Measurements from ENCODE around the gene SYNE2. TPM values are rescaled to one million over a fixed set of nuclear protein-coding genes. Genes with fewer than 3 reads are reported as not detected.

SYNE2 gene
- total and polyA plus RNA-seq, 5 donors from 2014 or later, result 25.6 to 348 (median 32.3) TPM

- ATAC-seq (ENCODE audit: low read depth in 2 of 2) (no peak), DNase-seq (no peak)
- peak overlapping the region in 1 of 3 donors; percentile 45 for H3K27ac Mint-ChIP-seq
- H3K36me3 ChIP-seq (ENCODE audit: control insufficient read depth, insufficient read depth, low read length), result peaks cover 67% of the 10 kb centered on the region
- H3K9me3 Mint-ChIP-seq, result peaks cover 0 to 2% (median 0%) of the 10 kb centered on the region in 7 donors
- no peaks in the 10 kb centered on the region for H3K27me3 ChIP-seq (ENCODE audit: control insufficient read depth, insufficient read depth, low read length)
- H3K4me1 ChIP-seq (ENCODE audit: control insufficient read depth, insufficient read depth, low read length, poor library complexity, severe bottlenecking), result no peaks in the 10 kb centered on the region
- no peak overlapping the region for H3K4me3 Mint-ChIP-seq
- H3K9me3 ChIP-seq (ENCODE audit: control insufficient read depth in 2 of 2, low read length in 2 of 2), result no peaks in the 10 kb centered on the region
- peaks cover 63% of the 10 kb centered on the region for H3K36me3 Mint-ChIP-seq
- no peak overlapping the region for H3K27ac ChIP-seq (ENCODE audit: insufficient read depth, low read length, poor library complexity, severe bottlenecking)
- H3K4me1 Mint-ChIP-seq, result peaks cover 0 to 13% (median 7%) of the 10 kb centered on the region in 4 donors
- H3K27me3 Mint-ChIP-seq, result no peaks in the 10 kb centered on the region
- H3K4me3 ChIP-seq (ENCODE audit: low read depth, low read length), result no peak overlapping the region
These were observed 201.2 kb downstream of the SYNE2 start for GRCh38 chr14:64053694-64054669.

GRCh38 chr14:64059454-64060198, 206.8 kb downstream of the SYNE2 start:
- Histone ChIP-seq H3K4me3 (ENCODE audit: low read depth, low read length) (no peak overlapping the region), H3K4me1 (ENCODE audit: control insufficient read depth, insufficient read depth, low read length, poor library complexity, severe bottlenecking) (no peaks in the 10 kb centered on the region), H3K27me3 (ENCODE audit: control insufficient read depth, insufficient read depth, low read length) (no peaks in the 10 kb centered on the region), H3K36me3 (ENCODE audit: control insufficient read depth, insufficient read depth, low read length) (peaks cover 59% of the 10 kb centered on the region), H3K9me3 (ENCODE audit: control insufficient read depth in 2 of 2, low read length in 2 of 2) (no peaks in the 10 kb centered on the region), H3K27ac (ENCODE audit: insufficient read depth, low read length, poor library complexity, severe bottlenecking) (no peak overlapping the region)
- no peak for ATAC-seq (ENCODE audit: low read depth in 2 of 2)
- Mint-ChIP-seq H3K4me1 (peaks cover 5 to 19% (median 8%) of the 10 kb centered on the region in 4 donors), H3K36me3 (peaks cover 41% of the 10 kb centered on the region), H3K27me3 (no peaks in the 10 kb centered on the region), H3K27ac (peak overlapping the region in 1 of 3 donors; percentile 58), H3K9me3 (peaks cover 0 to 2% (median 0%) of the 10 kb centered on the region in 7 donors), H3K4me3 (no peak overlapping the region)
- no peak for DNase-seq

GRCh38 chr14:64060199-64060545, 207.4 kb downstream of the SYNE2 start:
- H3K4me1 ChIP-seq (ENCODE audit: control insufficient read depth, insufficient read depth, low read length, poor library complexity, severe bottlenecking), result no peaks in the 10 kb centered on the region
- H3K27ac ChIP-seq (ENCODE audit: insufficient read depth, low read length, poor library complexity, severe bottlenecking), result no peak overlapping the region
- ATAC-seq (ENCODE audit: low read depth in 2 of 2) (no peak), DNase-seq (no peak)
- H3K4me3 ChIP-seq (ENCODE audit: low read depth, low read length), result no peak overlapping the region
- H3K27me3 Mint-ChIP-seq, result no peaks in the 10 kb centered on the region
- no peak overlapping the region for H3K27ac Mint-ChIP-seq
- no peak overlapping the region for H3K4me3 Mint-ChIP-seq
- H3K9me3 Mint-ChIP-seq, result peaks cover 0 to 2% (median 0%) of the 10 kb centered on the region in 7 donors
- H3K9me3 ChIP-seq (ENCODE audit: control insufficient read depth in 2 of 2, low read length in 2 of 2), result no peaks in the 10 kb centered on the region
- H3K36me3 ChIP-seq (ENCODE audit: control insufficient read depth, insufficient read depth, low read length), result peaks cover 62% of the 10 kb centered on the region
- peaks cover 39% of the 10 kb centered on the region for H3K36me3 Mint-ChIP-seq
- H3K4me1 Mint-ChIP-seq, result peaks cover 4 to 19% (median 6%) of the 10 kb centered on the region in 4 donors
- no peaks in the 10 kb centered on the region for H3K27me3 ChIP-seq (ENCODE audit: control insufficient read depth, insufficient read depth, low read length)

- Mint-ChIP-seq H3K4me3 (no peak overlapping the region), H3K27ac (no peak overlapping the region), H3K4me1 (peaks cover 4 to 19% (median 6%) of the 10 kb centered on the region in 4 donors), H3K27me3 (no peaks in the 10 kb centered on the region), H3K9me3 (peaks cover 0 to 2% (median 0%) of the 10 kb centered on the region in 7 donors), H3K36me3 (peaks cover 42% of the 10 kb centered on the region)
- Histone ChIP-seq H3K4me1 (ENCODE audit: control insufficient read depth, insufficient read depth, low read length, poor library complexity, severe bottlenecking) (no peaks in the 10 kb centered on the region), H3K4me3 (ENCODE audit: low read depth, low read length) (no peak overlapping the region), H3K9me3 (ENCODE audit: control insufficient read depth in 2 of 2, low read length in 2 of 2) (no peaks in the 10 kb centered on the region), H3K36me3 (ENCODE audit: control insufficient read depth, insufficient read depth, low read length) (peaks cover 65% of the 10 kb centered on the region), H3K27ac (ENCODE audit: insufficient read depth, low read length, poor library complexity, severe bottlenecking) (no peak overlapping the region), H3K27me3 (ENCODE audit: control insufficient read depth, insufficient read depth, low read length) (no peaks in the 10 kb centered on the region)
- peak in 1 of 3 donors; percentile 33 for DNase-seq
- ATAC-seq (ENCODE audit: low read depth in 2 of 2), result no peak
These were observed 207.9 kb downstream of the SYNE2 start for GRCh38 chr14:64060648-64061096.

GRCh38 chr14:64061115-64061514, 208.3 kb downstream of the SYNE2 start:
- peaks cover 3 to 19% (median 6%) of the 10 kb centered on the region in 4 donors for H3K4me1 Mint-ChIP-seq
- Histone ChIP-seq H3K4me1 (ENCODE audit: control insufficient read depth, insufficient read depth, low read length, poor library complexity, severe bottlenecking) (no peaks in the 10 kb centered on the region), H3K27ac (ENCODE audit: insufficient read depth, low read length, poor library complexity, severe bottlenecking) (no peak overlapping the region), H3K9me3 (ENCODE audit: control insufficient read depth in 2 of 2, low read length in 2 of 2) (no peaks in the 10 kb centered on the region), H3K4me3 (ENCODE audit: low read depth, low read length) (no peak overlapping the region), H3K36me3 (ENCODE audit: control insufficient read depth, insufficient read depth, low read length) (peaks cover 64% of the 10 kb centered on the region), H3K27me3 (ENCODE audit: control insufficient read depth, insufficient read depth, low read length) (no peaks in the 10 kb centered on the region)
- ATAC-seq (ENCODE audit: low read depth in 2 of 2) (no peak), DNase-seq (no peak)
- no peaks in the 10 kb centered on the region for H3K27me3 Mint-ChIP-seq
- peaks cover 39% of the 10 kb centered on the region for H3K36me3 Mint-ChIP-seq
- H3K4me3 Mint-ChIP-seq, result no peak overlapping the region
- peaks cover 0 to 2% (median 0%) of the 10 kb centered on the region in 7 donors for H3K9me3 Mint-ChIP-seq
- no peak overlapping the region for H3K27ac Mint-ChIP-seq

- H3K9me3 Mint-ChIP-seq, result peaks cover 0 to 2% (median 0%) of the 10 kb centered on the region in 7 donors
- Histone ChIP-seq H3K36me3 (ENCODE audit: control insufficient read depth, insufficient read depth, low read length) (peaks cover 68% of the 10 kb centered on the region), H3K4me3 (ENCODE audit: low read depth, low read length) (no peak overlapping the region), H3K27me3 (ENCODE audit: control insufficient read depth, insufficient read depth, low read length) (no peaks in the 10 kb centered on the region), H3K9me3 (ENCODE audit: control insufficient read depth in 2 of 2, low read length in 2 of 2) (no peaks in the 10 kb centered on the region), H3K27ac (ENCODE audit: insufficient read depth, low read length, poor library complexity, severe bottlenecking) (no peak overlapping the region), H3K4me1 (ENCODE audit: control insufficient read depth, insufficient read depth, low read length, poor library complexity, severe bottlenecking) (no peaks in the 10 kb centered on the region)
- H3K4me3 Mint-ChIP-seq, result no peak overlapping the region
- no peaks in the 10 kb centered on the region for H3K27me3 Mint-ChIP-seq
- no peak for DNase-seq
- no peak overlapping the region for H3K27ac Mint-ChIP-seq
- peaks cover 3 to 19% (median 6%) of the 10 kb centered on the region in 4 donors for H3K4me1 Mint-ChIP-seq
- ATAC-seq (ENCODE audit: low read depth in 2 of 2), result no peak
- peaks cover 42% of the 10 kb centered on the region for H3K36me3 Mint-ChIP-seq
These were observed 208.9 kb downstream of the SYNE2 start for GRCh38 chr14:64061706-64062105.

GRCh38 chr14:64062381-64063115, 209.7 kb downstream of the SYNE2 start:
- no peak overlapping the region for H3K27ac ChIP-seq (ENCODE audit: insufficient read depth, low read length, poor library complexity, severe bottlenecking)
- ATAC-seq (ENCODE audit: low read depth in 2 of 2) (no peak), DNase-seq (no peak)
- no peaks in the 10 kb centered on the region for H3K27me3 ChIP-seq (ENCODE audit: control insufficient read depth, insufficient read depth, low read length)
- H3K36me3 Mint-ChIP-seq, result peaks cover 42% of the 10 kb centered on the region
- H3K4me1 ChIP-seq (ENCODE audit: control insufficient read depth, insufficient read depth, low read length, poor library complexity, severe bottlenecking), result no peaks in the 10 kb centered on the region
- no peak overlapping the region for H3K27ac Mint-ChIP-seq
- peaks cover 3 to 19% (median 6%) of the 10 kb centered on the region in 4 donors for H3K4me1 Mint-ChIP-seq
- H3K4me3 ChIP-seq (ENCODE audit: low read depth, low read length), result no peak overlapping the region
- H3K9me3 ChIP-seq (ENCODE audit: control insufficient read depth in 2 of 2, low read length in 2 of 2), result no peaks in the 10 kb centered on the region
- H3K27me3 Mint-ChIP-seq, result no peaks in the 10 kb centered on the region
- no peaks in the 10 kb centered on the region for H3K9me3 Mint-ChIP-seq
- no peak overlapping the region for H3K4me3 Mint-ChIP-seq
- peaks cover 71% of the 10 kb centered on the region for H3K36me3 ChIP-seq (ENCODE audit: control insufficient read depth, insufficient read depth, low read length)
